G401.6 (cell line): ENCODE data around the gene MAST4.

Experiments
- FAIRE-seq: peaks from 2 replicates; lab custom pipeline; 2012; peaks lifted over from hg19 to GRCh38; lab: Jason Lieb, UNC

The MAST4 gene

GRCh38 chr5:67216564-67216963 is 620.4 kb downstream of the MAST4 start:
- FAIRE-seq, result no peak
